H1 (cell line): ENCODE results near the gene ITGB2. TPM values are rescaled to one million over a fixed set of nuclear protein-coding genes. Genes with fewer than 3 reads are reported as not detected.
A peak's percentile ranks its signal among the peaks of the same experiment; 100 is the strongest.

Experiments used
- CREB1 ChIP-seq: IDR thresholded peaks from 2 replicates; pipeline ENCODE4 v1.6.1; 2012; ENCODE audit warnings: inconsistent platforms
- CTBP2 ChIP-seq: IDR thresholded peaks from 2 replicates; pipeline ENCODE4 v1.7.0; 2011; ENCODE audit warnings: borderline replicate concordance, mild to moderate bottlenecking, moderate library complexity, mixed read lengths, low read length; ENCODE audit not compliant: insufficient read depth, insufficient read length
- EGR1 ChIP-seq: IDR thresholded peaks from 2 replicates; pipeline ENCODE4 v1.6.1; 2011; ENCODE audit warnings: low read depth, low read length, borderline replicate concordance
- EP300 ChIP-seq, 2 experiments: IDR thresholded peaks; 1 replicate in 1 of 2; 2 replicates in 1 of 2; pipeline ENCODE4 v1.6.1; 2011 to 2012; ENCODE audit warnings: low read depth in 2 of 2, low read length in 2 of 2, mild to moderate bottlenecking in 2 of 2, borderline replicate concordance in 1 of 2, inconsistent platforms in 1 of 2, moderate library complexity in 1 of 2
- NRF1 ChIP-seq: IDR thresholded peaks from 2 replicates; pipeline ENCODE4 v1.6.1; 2011; ENCODE audit warnings: mild to moderate bottlenecking, low read depth, low read length, improper control_type of control experiment
- PHF8 ChIP-seq: fragments of 200-600 bp; sonication (generic); conservative IDR thresholded peaks from 2 replicates; pipeline ENCODE4 v1.7.1; 2012; ENCODE audit warnings: low read depth, mild to moderate bottlenecking, inconsistent platforms, low read length, moderate library complexity
- RAD21 ChIP-seq, 2 experiments: IDR thresholded peaks in 1 of 2; conservative IDR thresholded peaks in 1 of 2; 2 replicates each; pipeline ENCODE4 v1.6.1; 2011; ENCODE audit warnings: low read depth in 2 of 2, low read length in 2 of 2, improper control_type of control experiment in 1 of 2, inconsistent platforms in 1 of 2, mild to moderate bottlenecking in 1 of 2, moderate library complexity in 1 of 2
- RXRA ChIP-seq: IDR thresholded peaks from 2 replicates; pipeline ENCODE4 v1.6.1; 2011; ENCODE audit warnings: low read depth, mild to moderate bottlenecking, low read length, moderate library complexity; ENCODE audit not compliant: insufficient read depth
- SP2 ChIP-seq: IDR thresholded peaks from 2 replicates; pipeline ENCODE4 v1.6.1; 2012; ENCODE audit warnings: mild to moderate bottlenecking, low read length, inconsistent platforms
- TCF12 ChIP-seq: IDR thresholded peaks from 2 replicates; pipeline ENCODE4 v1.6.1; 2011; ENCODE audit warnings: low read depth, mild to moderate bottlenecking, low read length
- polyA plus RNA-seq, 7 experiments: library from polyadenylated mRNA; depleted of rRNA in 3 of 7; stranded (reverse) in 5 of 7; unstranded in 2 of 7; fragments of >200 nt in 5 of 7; fragments of 200-250 nt in 2 of 7; gene quantifications; 1 replicate in 5 of 7; 2 replicates in 1 of 7; 4 replicates in 1 of 7; pipeline versions ENCODE4 v1.2.1 to v1.2.3, GENCODE V29; 2011 to 2013; ENCODE audit warnings: missing spikeins in 2 of 7, mixed read lengths in 2 of 7
- total RNA-seq: library from RNA; stranded (reverse); fragmentation: NEBNext Ultra II Directional; extraction: Animal tissue kit (Norgen Biotek cat#: 25700); gene quantifications from 2 replicates; pipeline ENCODE4 v1.2.1, GENCODE V29; 2021
- TF ChIP-seq, protein P1 (sequence below), 3 experiments: IDR thresholded peaks; 1 replicate in 2 of 3; 2 replicates in 1 of 3; pipeline versions ENCODE4 v1.5.1 to v1.6.1; 2011; ENCODE audit warnings: low read length in 3 of 3, mild to moderate bottlenecking in 3 of 3, inconsistent platforms in 2 of 3, low read depth in 1 of 3, moderate library complexity in 1 of 3; ENCODE audit not compliant: insufficient read depth in 1 of 3; ENCODE audit errors: control extremely low read depth in 1 of 3
- TF ChIP-seq, protein P2 (sequence below): IDR thresholded peaks from 2 replicates; pipeline ENCODE4 v1.6.1; 2012; ENCODE audit warnings: inconsistent platforms

ITGB2 gene
- total and polyA plus RNA-seq, 2 of the 8 experiments (the other 6 are each of a cell fraction or from before 2014, with no cell fraction given): 0.24 to 0.63 TPM

DNA sequence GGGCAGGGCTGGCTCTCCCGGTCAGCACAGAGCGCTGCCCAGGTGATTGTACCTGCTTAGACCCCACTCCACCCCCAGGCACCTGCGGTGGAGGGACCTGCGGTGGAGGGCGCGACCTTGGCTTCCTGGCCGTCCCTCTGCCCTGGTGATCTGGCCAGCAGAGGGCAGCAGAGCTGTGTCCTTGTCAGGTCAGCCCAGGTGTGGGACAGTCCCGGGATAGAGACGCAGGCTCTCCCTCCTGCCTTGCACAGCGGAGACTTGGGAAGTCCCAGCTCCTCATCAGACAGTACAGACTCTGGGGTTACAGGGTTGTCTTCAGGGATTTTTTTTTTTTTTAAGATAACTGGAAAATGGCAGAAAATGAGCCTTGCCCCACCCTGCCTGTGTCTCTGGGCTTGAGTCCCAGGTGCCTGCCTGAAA is 29.1 kb upstream of the ITGB2 start (continued):
- peak; percentile 95 for TF ChIP-seq TCF12
- TF ChIP-seq CTBP2: no peak
- TF ChIP-seq NRF1: no peak
- no peak for TF ChIP-seq PHF8
- peak; percentile 41; the same call in 1 of the 2 replicates for TF ChIP-seq CREB1
- no peak for TF ChIP-seq EGR1
- no peak for TF ChIP-seq EP300 (IDR thresholded peaks at IDR 0.05; ENCODE audit: borderline replicate concordance in 1 of 2, low read depth in 2 of 2, low read length in 2 of 2)
- peak; percentile 89 to 90 for TF ChIP-seq RAD21 (IDR thresholded peaks at IDR 0.05 in 1 of 2, conservative IDR thresholded peaks at IDR 0.05 in 1 of 2; ENCODE audit: low read depth in 2 of 2, low read length in 2 of 2)
- TF ChIP-seq, protein P1, sequence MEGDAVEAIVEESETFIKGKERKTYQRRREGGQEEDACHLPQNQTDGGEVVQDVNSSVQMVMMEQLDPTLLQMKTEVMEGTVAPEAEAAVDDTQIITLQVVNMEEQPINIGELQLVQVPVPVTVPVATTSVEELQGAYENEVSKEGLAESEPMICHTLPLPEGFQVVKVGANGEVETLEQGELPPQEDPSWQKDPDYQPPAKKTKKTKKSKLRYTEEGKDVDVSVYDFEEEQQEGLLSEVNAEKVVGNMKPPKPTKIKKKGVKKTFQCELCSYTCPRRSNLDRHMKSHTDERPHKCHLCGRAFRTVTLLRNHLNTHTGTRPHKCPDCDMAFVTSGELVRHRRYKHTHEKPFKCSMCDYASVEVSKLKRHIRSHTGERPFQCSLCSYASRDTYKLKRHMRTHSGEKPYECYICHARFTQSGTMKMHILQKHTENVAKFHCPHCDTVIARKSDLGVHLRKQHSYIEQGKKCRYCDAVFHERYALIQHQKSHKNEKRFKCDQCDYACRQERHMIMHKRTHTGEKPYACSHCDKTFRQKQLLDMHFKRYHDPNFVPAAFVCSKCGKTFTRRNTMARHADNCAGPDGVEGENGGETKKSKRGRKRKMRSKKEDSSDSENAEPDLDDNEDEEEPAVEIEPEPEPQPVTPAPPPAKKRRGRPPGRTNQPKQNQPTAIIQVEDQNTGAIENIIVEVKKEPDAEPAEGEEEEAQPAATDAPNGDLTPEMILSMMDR (IDR thresholded peaks at IDR 0.05; ENCODE audit: control extremely low read depth in 1 of 3, insufficient read depth in 1 of 3, low read depth in 1 of 3, low read length in 3 of 3): peak in 2 of 3 experiments; percentile 93 to 98; a peak in 3 of 4 replicates
- peak; percentile 68; the same call in 1 of the 2 replicates for TF ChIP-seq RXRA
- TF ChIP-seq SP2: no peak
- TF ChIP-seq, protein P2, sequence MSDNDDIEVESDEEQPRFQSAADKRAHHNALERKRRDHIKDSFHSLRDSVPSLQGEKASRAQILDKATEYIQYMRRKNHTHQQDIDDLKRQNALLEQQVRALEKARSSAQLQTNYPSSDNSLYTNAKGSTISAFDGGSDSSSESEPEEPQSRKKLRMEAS: peak; percentile 43; the same call in 1 of the 2 replicates
